H1 (cell line): ENCODE measurements around the gene CYB5R2. TPM values are rescaled to one million over a fixed set of nuclear protein-coding genes. Genes with fewer than 3 reads are reported as not detected.

ENCODE experiments used
- BRCA1 ChIP-seq: IDR thresholded peaks from 2 replicates; pipeline ENCODE4 v1.6.1; 2012; ENCODE audit warnings: low read depth, low read length, improper control_type of control experiment
- CBX8 ChIP-seq: fragments of 300-800, 300-1000 bp; sonication (generic); IDR thresholded peaks from 2 replicates; pipeline ENCODE4 v1.7.1; 2016; ENCODE audit warnings: low read depth, low read length, borderline replicate concordance
- CEBPB ChIP-seq: IDR thresholded peaks from 2 replicates; pipeline ENCODE4 v1.6.1; 2012; ENCODE audit warnings: low read depth, low read length
- CHD2 ChIP-seq: IDR thresholded peaks from 2 replicates; pipeline ENCODE4 v1.6.1; 2012; ENCODE audit warnings: low read length, improper control_type of control experiment
- CHD7 ChIP-seq: fragments of 300-600 bp; sonication (generic); IDR thresholded peaks from 2 replicates; pipeline ENCODE4 v1.7.1; 2012; ENCODE audit warnings: low read length, moderate library complexity, mild to moderate bottlenecking, inconsistent platforms; ENCODE audit not compliant: insufficient replicate concordance
- GTF2F1 ChIP-seq: IDR thresholded peaks from 2 replicates; pipeline ENCODE4 v1.6.1; 2012; ENCODE audit warnings: low read depth, low read length, improper control_type of control experiment, borderline replicate concordance
- KDM1A ChIP-seq: fragments of 200-600, 300-600 bp; sonication (generic); IDR thresholded peaks from 2 replicates; pipeline ENCODE4 v1.7.1; 2016; ENCODE audit warnings: mild to moderate bottlenecking, low read length, borderline replicate concordance
- POU5F1 ChIP-seq: IDR thresholded peaks from 2 replicates; pipeline ENCODE4 v1.6.1; 2011; ENCODE audit warnings: low read depth, mild to moderate bottlenecking, low read length, moderate library complexity
- SP4 ChIP-seq: IDR thresholded peaks from 2 replicates; pipeline ENCODE4 v1.6.1; 2012; ENCODE audit warnings: low read length, inconsistent platforms
- TCF12 ChIP-seq: IDR thresholded peaks from 2 replicates; pipeline ENCODE4 v1.6.1; 2011; ENCODE audit warnings: low read depth, mild to moderate bottlenecking, low read length
- YY1 ChIP-seq: IDR thresholded peaks from 2 replicates; pipeline ENCODE4 v1.6.1; 2011; ENCODE audit warnings: low read depth, mild to moderate bottlenecking, low read length
- polyA plus RNA-seq, 7 experiments: library from polyadenylated mRNA; depleted of rRNA in 3 of 7; stranded (reverse) in 5 of 7; unstranded in 2 of 7; fragments of >200 nt in 5 of 7; fragments of 200-250 nt in 2 of 7; gene quantifications; 1 replicate in 5 of 7; 2 replicates in 1 of 7; 4 replicates in 1 of 7; pipeline versions ENCODE4 v1.2.1 to v1.2.3, GENCODE V29; 2011 to 2013; ENCODE audit warnings: missing spikeins in 2 of 7, mixed read lengths in 2 of 7
- total RNA-seq: library from RNA; stranded (reverse); fragmentation: NEBNext Ultra II Directional; extraction: Animal tissue kit (Norgen Biotek cat#: 25700); gene quantifications from 2 replicates; pipeline ENCODE4 v1.2.1, GENCODE V29; 2021

CYB5R2 gene
- total and polyA plus RNA-seq, 2 of the 8 experiments (the other 6 are each of a cell fraction or from before 2014, with no cell fraction given) = 53.0 to 55.9 TPM

- no peak for TF ChIP-seq CHD7
- no peak for TF ChIP-seq TCF12
- no peak for TF ChIP-seq SP4
- no peak for TF ChIP-seq CEBPB
- no peak for TF ChIP-seq POU5F1
- no peak for TF ChIP-seq CHD2
- no peak for TF ChIP-seq GTF2F1
- TF ChIP-seq YY1 = no peak
- no peak for TF ChIP-seq BRCA1
- TF ChIP-seq KDM1A = no peak
- no peak for TF ChIP-seq CBX8
Observed at GRCh38 chr11:7668464-7668863, 4.8 kb downstream of the CYB5R2 start (continued).
